ENCODE data around the gene ACP7.
"Not testable (repeated sequence)": the region's sequence is repeated elsewhere in the genome, so short reads cannot be mapped to it uniquely, and the experiment has no call there.

Gene ACP7

DNA sequence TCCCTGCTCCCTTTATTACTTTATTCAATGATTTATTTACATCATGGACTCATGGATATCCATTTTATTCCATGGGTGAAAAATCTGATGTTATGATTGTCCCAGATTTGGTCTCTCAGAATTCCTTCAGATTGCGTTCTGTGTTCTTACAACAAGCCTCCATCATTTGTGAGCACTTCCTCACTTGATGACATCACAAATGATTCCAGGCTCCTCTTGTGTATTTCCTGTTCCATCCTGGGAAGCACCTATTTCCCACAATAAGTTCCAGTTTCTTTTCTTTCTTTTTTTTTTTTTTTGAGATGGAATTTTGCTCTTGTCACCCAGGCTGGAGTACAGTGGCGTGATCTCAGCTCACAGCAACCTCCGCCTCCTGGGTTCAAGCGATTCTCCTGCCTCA is 6.7 kb downstream of the ACP7 start:
- H3K36me3 ChIP-seq (ENCODE audit: low read length), result no peaks in the 10 kb centered on the region
- H3K27ac ChIP-seq (ENCODE audit: low read depth, low read length), result no peak overlapping the region
- no peaks in the 10 kb centered on the region for H3K9me3 ChIP-seq (ENCODE audit: insufficient read depth, low read length)
- no peaks in the 10 kb centered on the region for H4K20me1 ChIP-seq (ENCODE audit: low read depth, low read length)
- no peak overlapping the region for H2AFZ ChIP-seq (ENCODE audit: low read depth, low read length, severe bottlenecking)
- H3K9ac ChIP-seq (ENCODE audit: low read length), result no peak overlapping the region
- H3K9me2 ChIP-seq (replicated peaks; ENCODE audit: insufficient read depth, low read length), result no peaks in the 10 kb centered on the region
- H3F3A ChIP-seq (ENCODE audit: insufficient read depth), result no peaks in the 10 kb centered on the region
- no peaks in the 10 kb centered on the region for H3K27me3 ChIP-seq (ENCODE audit: low read length)
- TF ChIP-seq, protein P1, sequence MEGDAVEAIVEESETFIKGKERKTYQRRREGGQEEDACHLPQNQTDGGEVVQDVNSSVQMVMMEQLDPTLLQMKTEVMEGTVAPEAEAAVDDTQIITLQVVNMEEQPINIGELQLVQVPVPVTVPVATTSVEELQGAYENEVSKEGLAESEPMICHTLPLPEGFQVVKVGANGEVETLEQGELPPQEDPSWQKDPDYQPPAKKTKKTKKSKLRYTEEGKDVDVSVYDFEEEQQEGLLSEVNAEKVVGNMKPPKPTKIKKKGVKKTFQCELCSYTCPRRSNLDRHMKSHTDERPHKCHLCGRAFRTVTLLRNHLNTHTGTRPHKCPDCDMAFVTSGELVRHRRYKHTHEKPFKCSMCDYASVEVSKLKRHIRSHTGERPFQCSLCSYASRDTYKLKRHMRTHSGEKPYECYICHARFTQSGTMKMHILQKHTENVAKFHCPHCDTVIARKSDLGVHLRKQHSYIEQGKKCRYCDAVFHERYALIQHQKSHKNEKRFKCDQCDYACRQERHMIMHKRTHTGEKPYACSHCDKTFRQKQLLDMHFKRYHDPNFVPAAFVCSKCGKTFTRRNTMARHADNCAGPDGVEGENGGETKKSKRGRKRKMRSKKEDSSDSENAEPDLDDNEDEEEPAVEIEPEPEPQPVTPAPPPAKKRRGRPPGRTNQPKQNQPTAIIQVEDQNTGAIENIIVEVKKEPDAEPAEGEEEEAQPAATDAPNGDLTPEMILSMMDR (IDR thresholded peaks at IDR 0.05; ENCODE audit: insufficient read depth, low read length, poor library complexity, severe bottlenecking), result no peak
- TF ChIP-seq EZH2phosphoT487 (conservative IDR thresholded peaks at IDR 0.05; ENCODE audit: low read length), result no peak
- H3K79me2 ChIP-seq (ENCODE audit: insufficient read depth, low read length), result no peaks in the 10 kb centered on the region
- no peak overlapping the region for H3K4me2 ChIP-seq (ENCODE audit: low read depth, low read length, poor library complexity, severe bottlenecking)
- H3K4me3 ChIP-seq (ENCODE audit: insufficient read depth, low read length, poor library complexity, severe bottlenecking), result no peak overlapping the region

DNA sequence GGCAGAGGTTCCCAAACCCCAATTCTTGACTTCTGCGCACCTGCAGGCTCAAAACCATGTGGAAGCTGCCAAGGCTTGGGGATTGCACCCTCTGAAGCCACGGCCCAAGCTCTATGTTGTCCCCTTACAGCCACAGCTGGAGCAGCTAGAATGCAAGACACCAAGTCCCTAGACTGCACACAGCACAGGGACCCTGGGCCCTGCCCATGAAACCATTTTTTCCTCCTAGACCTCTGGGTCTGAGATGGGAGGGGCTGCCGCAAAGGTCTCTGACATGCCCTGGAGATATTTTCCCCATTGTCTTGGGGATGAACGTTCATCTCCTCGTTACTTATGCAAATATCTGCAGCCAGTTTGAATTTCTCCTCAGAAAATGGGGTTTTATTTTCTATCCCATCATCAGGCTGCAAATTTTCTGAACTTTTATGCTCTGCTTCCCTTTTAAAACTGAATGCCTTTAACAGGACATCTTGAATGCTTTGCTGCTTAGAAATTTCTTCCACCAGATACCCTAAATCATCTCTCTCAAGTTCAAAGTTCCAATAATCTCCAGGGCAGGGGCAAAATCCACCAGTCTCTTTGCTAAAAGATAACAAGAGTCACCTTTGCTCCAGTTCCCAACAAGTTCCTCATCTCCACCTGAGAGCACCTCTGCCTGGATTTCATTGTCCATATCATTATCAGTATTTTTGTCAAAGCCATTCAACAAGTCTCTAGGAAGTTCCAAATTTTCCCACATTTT is 11.8 kb downstream of the ACP7 start:
- not testable (repeated sequence) for H2AFZ ChIP-seq (ENCODE audit: low read depth, low read length, severe bottlenecking); H4K20me1 ChIP-seq (ENCODE audit: low read depth, low read length); H3K9me3 ChIP-seq (ENCODE audit: insufficient read depth, low read length); H3K4me2 ChIP-seq (ENCODE audit: low read depth, low read length, poor library complexity, severe bottlenecking); H3K4me3 ChIP-seq (ENCODE audit: insufficient read depth, low read length, poor library complexity, severe bottlenecking); H3K9ac ChIP-seq (ENCODE audit: low read length); H3F3A ChIP-seq (ENCODE audit: insufficient read depth); H3K27me3 ChIP-seq (ENCODE audit: low read length); H3K36me3 ChIP-seq (ENCODE audit: low read length); H3K27ac ChIP-seq (ENCODE audit: low read depth, low read length); H3K79me2 ChIP-seq (ENCODE audit: insufficient read depth, low read length); H3K9me2 ChIP-seq (replicated peaks; ENCODE audit: insufficient read depth, low read length)

DNA sequence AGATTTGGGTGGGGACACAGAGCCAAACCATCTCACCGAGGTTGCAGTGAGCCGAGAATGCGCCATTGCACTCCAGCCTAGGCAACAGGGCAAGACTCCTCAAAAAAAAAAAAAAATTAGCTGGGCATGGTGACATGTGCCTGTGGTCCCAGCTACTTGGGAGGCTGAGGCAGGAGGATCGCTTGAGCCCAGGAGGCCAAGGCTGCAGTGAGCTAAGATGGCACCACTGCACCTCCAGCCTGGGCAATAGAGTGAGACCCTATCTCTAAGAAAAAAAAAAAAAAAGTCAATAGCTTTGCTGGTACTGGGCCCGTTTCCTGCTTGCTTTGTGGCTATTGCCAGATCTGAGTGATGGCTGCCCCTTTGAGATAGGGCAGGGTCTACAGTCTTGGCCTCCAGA is 13.1 kb downstream of the ACP7 start:
- Histone ChIP-seq H3K27ac (ENCODE audit: low read depth, low read length) (no peak overlapping the region), H3K9ac (ENCODE audit: low read length) (no peak overlapping the region), H2AFZ (ENCODE audit: low read depth, low read length, severe bottlenecking) (no peak overlapping the region), H3K27me3 (ENCODE audit: low read length) (no peaks in the 10 kb centered on the region), H3K9me2 (replicated peaks; ENCODE audit: insufficient read depth, low read length) (no peaks in the 10 kb centered on the region), H4K20me1 (ENCODE audit: low read depth, low read length) (no peaks in the 10 kb centered on the region), H3K9me3 (ENCODE audit: insufficient read depth, low read length) (no peaks in the 10 kb centered on the region), H3K4me2 (ENCODE audit: low read depth, low read length, poor library complexity, severe bottlenecking) (no peak overlapping the region), H3K36me3 (ENCODE audit: low read length) (no peaks in the 10 kb centered on the region), H3K79me2 (ENCODE audit: insufficient read depth, low read length) (no peaks in the 10 kb centered on the region), H3K4me3 (ENCODE audit: insufficient read depth, low read length, poor library complexity, severe bottlenecking) (no peak overlapping the region), H3F3A (ENCODE audit: insufficient read depth) (no peaks in the 10 kb centered on the region)
- no peak for TF ChIP-seq EZH2phosphoT487 (conservative IDR thresholded peaks at IDR 0.05; ENCODE audit: low read length)
- TF ChIP-seq, protein P1 (IDR thresholded peaks at IDR 0.05; ENCODE audit: insufficient read depth, low read length, poor library complexity, severe bottlenecking), result no peak

DNA sequence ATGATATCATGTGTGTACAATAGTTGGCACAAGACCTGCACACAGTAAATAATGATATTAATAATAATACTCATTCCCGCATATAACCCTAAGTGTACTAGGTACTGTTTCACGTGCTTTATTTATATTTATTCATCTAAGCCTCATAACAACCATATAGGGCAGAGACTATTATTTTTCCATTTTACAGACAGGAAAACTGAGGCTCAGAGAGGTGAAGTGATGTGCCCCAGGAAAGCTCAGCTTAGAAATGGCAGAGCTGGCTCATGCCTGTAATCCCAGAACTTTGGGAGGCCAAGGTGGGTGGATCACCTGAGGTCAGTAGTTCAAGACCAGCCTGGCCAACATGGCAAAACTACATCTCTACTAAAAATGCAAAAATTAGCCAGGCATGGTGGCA is 13.6 kb downstream of the ACP7 start:
- Histone ChIP-seq H3K27me3 (ENCODE audit: low read length) (no peaks in the 10 kb centered on the region), H3K9me3 (ENCODE audit: insufficient read depth, low read length) (no peaks in the 10 kb centered on the region), H2AFZ (ENCODE audit: low read depth, low read length, severe bottlenecking) (no peak overlapping the region), H4K20me1 (ENCODE audit: low read depth, low read length) (no peaks in the 10 kb centered on the region), H3K9me2 (replicated peaks; ENCODE audit: insufficient read depth, low read length) (no peaks in the 10 kb centered on the region), H3K79me2 (ENCODE audit: insufficient read depth, low read length) (no peaks in the 10 kb centered on the region), H3K4me3 (ENCODE audit: insufficient read depth, low read length, poor library complexity, severe bottlenecking) (no peak overlapping the region), H3K9ac (ENCODE audit: low read length) (no peak overlapping the region), H3F3A (ENCODE audit: insufficient read depth) (no peaks in the 10 kb centered on the region), H3K36me3 (ENCODE audit: low read length) (no peaks in the 10 kb centered on the region), H3K4me2 (ENCODE audit: low read depth, low read length, poor library complexity, severe bottlenecking) (no peak overlapping the region), H3K27ac (ENCODE audit: low read depth, low read length) (no peak overlapping the region)
- TF ChIP-seq, protein P1 (IDR thresholded peaks at IDR 0.05; ENCODE audit: insufficient read depth, low read length, poor library complexity, severe bottlenecking), result no peak
- TF ChIP-seq EZH2phosphoT487 (conservative IDR thresholded peaks at IDR 0.05; ENCODE audit: low read length), result no peak
